ENCODE measurements around the gene HCAR2.

The HCAR2 gene

GRCh38 chr12:122651520-122652224 lies 51.5 kb downstream of the HCAR2 start:
- no peak overlapping the region for H3K9ac ChIP-seq (ENCODE audit: low read length)

More at GRCh38 chr12:122651520-122652224, 51.5 kb downstream of the HCAR2 start:
- no peaks in the 10 kb centered on the region for H3K9me3 ChIP-seq (ENCODE audit: control insufficient read depth, low read length)
- no peaks in the 10 kb centered on the region for H3K27me3 ChIP-seq (ENCODE audit: control insufficient read depth, insufficient read depth, low read length)
- no peak overlapping the region for H3K4me3 ChIP-seq (ENCODE audit: low read length)
- no peaks in the 10 kb centered on the region for H3K36me3 ChIP-seq (ENCODE audit: control insufficient read depth, insufficient read depth, low read length)
- peaks cover 5% of the 10 kb centered on the region for H3K4me1 ChIP-seq (ENCODE audit: control insufficient read depth, insufficient read depth, low read length)
